Daoy (cell line): Measurements from ENCODE around the gene SOS1. TPM values are rescaled to one million over a fixed set of nuclear protein-coding genes. Genes with fewer than 3 reads are reported as not detected.

Experiments used
- total RNA-seq: library from RNA; depleted of rRNA; stranded (reverse); fragments of >200 nt; shearing (Covaris generic); gene quantifications from 2 replicates; pipeline ENCODE4 v1.2.3, GENCODE V29; 2014; rRNA removed

The SOS1 gene
- total RNA-seq, 1 experiment from 2014 or later: 6.6 TPM

Other genes starting within 250 kb of the SOS1 start
- gene DHX57, start 245.1 kb downstream of the SOS1 start, total RNA-seq: 19.3 and 44.3 TPM in 2 replicates
- gene MORN2, start 245.1 kb downstream of the SOS1 start, total RNA-seq: 50.1 and 82.2 TPM in 2 replicates
- gene ARHGEF33, start 231.2 kb downstream of the SOS1 start, total RNA-seq: 0.03 TPM in 1 of 2 replicates, not detected in the other
- 0.63 TPM in 1 of 2 replicates, not detected in the other for gene CDKL4, start 122.9 kb upstream of the SOS1 start, total RNA-seq